GM06990 (cell line): Measurements from ENCODE around the gene CXCR3.

Experiments
- DNase-seq: peaks from one replicate; pipeline ENCODE4 v3.0.0-alpha.2; 2011; ENCODE audit not compliant: insufficient read length; ENCODE audit errors: extremely low read depth
- H3K27me3 ChIP-seq: replicated peaks from 2 replicates; pipeline ENCODE4 v1.6.0; 2011; ENCODE audit warnings: low read length; ENCODE audit not compliant: control insufficient read depth, insufficient read depth
- H3K36me3 ChIP-seq: 2 replicates; pipeline ENCODE4 v1.5.1; 2011; ENCODE audit warnings: low read length; ENCODE audit not compliant: control insufficient read depth, insufficient read depth
- H3K4me3 ChIP-seq: replicated peaks from 2 replicates; pipeline ENCODE4 v1.5.1; 2011; ENCODE audit warnings: low read depth, mild to moderate bottlenecking, control low read depth, low read length
- CTCF ChIP-seq: IDR thresholded peaks from 2 replicates; pipeline ENCODE4 v1.5.1; 2011; ENCODE audit warnings: low read length, control low read depth, mild to moderate bottlenecking, inconsistent platforms; ENCODE audit not compliant: insufficient read depth, poor library complexity, severe bottlenecking

CXCR3 gene

GRCh38 chrX:71581210-71581609, 37.1 kb downstream of the CXCR3 start:
- no peak overlapping the region for H3K4me3 ChIP-seq
- no peaks in the 10 kb centered on the region for H3K27me3 ChIP-seq
- H3K36me3 ChIP-seq = peaks cover 2% of the 10 kb centered on the region
- DNase-seq = no peak
- no peak for TF ChIP-seq CTCF

GRCh38 chrX:71579990-71580380, 38.3 kb downstream of the CXCR3 start:
- no peak for TF ChIP-seq CTCF
- no peak for DNase-seq
- Histone ChIP-seq H3K36me3 (peaks cover 2% of the 10 kb centered on the region), H3K27me3 (no peaks in the 10 kb centered on the region), H3K4me3 (no peak overlapping the region)

GRCh38 chrX:71579136-71579989, 38.9 kb downstream of the CXCR3 start:
- Histone ChIP-seq H3K4me3 (no peak overlapping the region), H3K36me3 (peaks cover 2% of the 10 kb centered on the region), H3K27me3 (no peaks in the 10 kb centered on the region)
- DNase-seq = no peak
- no peak for TF ChIP-seq CTCF

- H3K36me3 ChIP-seq = peaks cover 4% of the 10 kb centered on the region
- no peaks in the 10 kb centered on the region for H3K27me3 ChIP-seq
- no peak for TF ChIP-seq CTCF
- H3K4me3 ChIP-seq = no peak within 1 kb of the TSS
- no peak for DNase-seq
Measured at GRCh38 chrX:71578253-71579135, 39.8 kb downstream of the CXCR3 start, which contains the start of gene GCNA. TSS of gene GCNA (plus strand) at chrX:71578437. CDS start at chrX:71580822, 2,385 bp downstream.

- no peak for TF ChIP-seq CTCF
- H3K27me3 ChIP-seq = no peaks in the 10 kb centered on the region
- no peak overlapping the region for H3K4me3 ChIP-seq
- H3K36me3 ChIP-seq = peaks cover 5% of the 10 kb centered on the region
- no peak for DNase-seq
Measured at GRCh38 chrX:71577682-71578081, 40.6 kb downstream of the CXCR3 start.
